Fibroblast of lung (primary cell): ENCODE data around the gene NMNAT2. TPM values are rescaled to one million over a fixed set of nuclear protein-coding genes. Genes with fewer than 3 reads are reported as not detected.

ENCODE experiments used
- DNase-seq, 2 donors: peaks; one replicate each; pipeline versions ENCODE4 v3.0.0 to v3.0.0-alpha.2; 2010; ENCODE audit warnings: low read depth in 2 of 2
- H2AFZ ChIP-seq: 2 replicates; pipeline ENCODE4 v1.5.1; 2012; ENCODE audit warnings: low read length, control low read depth, inconsistent platforms
- H3K27ac ChIP-seq: 2 replicates; pipeline ENCODE4 v1.5.1; 2011; ENCODE audit warnings: low read length, control low read depth; ENCODE audit not compliant: insufficient read depth
- H3K27me3 ChIP-seq: 2 replicates; pipeline ENCODE4 v1.5.1; 2011; ENCODE audit warnings: mild to moderate bottlenecking, low read length; ENCODE audit not compliant: control insufficient read depth, insufficient read depth
- H3K36me3 ChIP-seq: 2 replicates; pipeline ENCODE4 v1.5.1; 2011; ENCODE audit warnings: low read length; ENCODE audit not compliant: control insufficient read depth, insufficient read depth
- H3K4me1 ChIP-seq: 2 replicates; pipeline ENCODE4 v1.5.1; 2011; ENCODE audit warnings: low read length; ENCODE audit not compliant: control insufficient read depth, insufficient read depth; ENCODE audit errors: extremely low read depth
- H3K4me2 ChIP-seq: 2 replicates; pipeline ENCODE4 v1.5.1; 2011; ENCODE audit warnings: low read length, control low read depth; ENCODE audit not compliant: insufficient read depth; ENCODE audit errors: extremely low read depth
- H3K4me3 ChIP-seq, 4 experiments: fragments of 200-600 bp in 1 of 4; sonication (generic) in 1 of 4; replicated peaks in 1 of 4; 2 replicates each; pipeline ENCODE4 v1.5.1; 2011 to 2016; ENCODE audit warnings: low read length in 4 of 4, low read depth in 3 of 4, mild to moderate bottlenecking in 3 of 4, control low read depth in 2 of 4, inconsistent platforms in 1 of 4, mixed read lengths in 1 of 4; ENCODE audit not compliant: insufficient read depth in 1 of 4; ENCODE audit errors: control extremely low read depth in 1 of 4
- H3K79me2 ChIP-seq: 2 replicates; pipeline ENCODE4 v1.5.1; 2012; ENCODE audit warnings: mild to moderate bottlenecking, low read length, inconsistent platforms; ENCODE audit not compliant: control insufficient read depth, insufficient read depth
- H3K9ac ChIP-seq: 2 replicates; pipeline ENCODE4 v1.5.1; 2011; ENCODE audit warnings: mild to moderate bottlenecking, low read length, control low read depth; ENCODE audit not compliant: insufficient read depth
- H3K9me3 ChIP-seq: 2 replicates; pipeline ENCODE4 v1.5.1; 2012; ENCODE audit warnings: low read depth, low read length; ENCODE audit not compliant: control insufficient read depth, insufficient read depth
- H4K20me1 ChIP-seq: 2 replicates; pipeline ENCODE4 v1.5.1; 2011; ENCODE audit warnings: low read length; ENCODE audit not compliant: control insufficient read depth, insufficient read depth; ENCODE audit errors: extremely low read depth
- CTCF ChIP-seq, 2 donors: IDR thresholded peaks in 1 of 2; conservative IDR thresholded peaks in 1 of 2; 1 replicate in 1 of 2; 2 replicates in 1 of 2; pipeline ENCODE4 v1.5.1; 2011 to 2012; ENCODE audit warnings: low read length in 2 of 2, control low read depth in 1 of 2, inconsistent platforms in 1 of 2, low read depth in 1 of 2, mild to moderate bottlenecking in 1 of 2
- EZH2 ChIP-seq: IDR thresholded peaks from 2 replicates; pipeline ENCODE4 v1.5.1; 2012; ENCODE audit warnings: low read length, control low read depth, mild to moderate bottlenecking; ENCODE audit errors: missing control alignments
- polyA plus RNA-seq, 2 donors: library from polyadenylated mRNA; depleted of rRNA in 1 of 2; stranded (reverse) in 1 of 2; unstranded in 1 of 2; fragments of >200 nt; gene quantifications; 2 replicates each; pipeline ENCODE4 v1.2.1, GENCODE V29; 2011 to 2012; ENCODE audit warnings: missing spikeins in 1 of 2
- total RNA-seq: library from RNA; depleted of rRNA; stranded (reverse); fragments of >200 nt; gene quantifications from 2 replicates; pipeline ENCODE4 v1.2.1, GENCODE V29; 2014

Gene NMNAT2
- total and polyA plus RNA-seq, 2 donors (not counting 1 experiment from before 2014, with no cell fraction given) = under 0.01 to 0.61 TPM

- H3K9ac ChIP-seq = no peak overlapping the region
- TF ChIP-seq EZH2 (no peak), CTCF (conservative IDR thresholded peaks at IDR 0.05 in 1 of 2, IDR thresholded peaks at IDR 0.05 in 1 of 2; ENCODE audit: low read depth in 1 of 2, low read length in 2 of 2) (no peak)
- no peak for DNase-seq
- H3K4me2 ChIP-seq = no peak overlapping the region
- peaks cover 5% of the 10 kb centered on the region for H3K4me1 ChIP-seq
- H3K27ac ChIP-seq = no peak overlapping the region
- no peak overlapping the region for H3K4me3 ChIP-seq
- H3K36me3 ChIP-seq = no peaks in the 10 kb centered on the region
- no peaks in the 10 kb centered on the region for H3K27me3 ChIP-seq
- H4K20me1 ChIP-seq = no peaks in the 10 kb centered on the region
- H2AFZ ChIP-seq = no peak overlapping the region
- H3K79me2 ChIP-seq = no peaks in the 10 kb centered on the region
- no peaks in the 10 kb centered on the region for H3K9me3 ChIP-seq
Observed at GRCh38 chr1:183247931-183248330, 170.2 kb downstream of the NMNAT2 start.

- no peak overlapping the region for H2AFZ ChIP-seq
- no peak overlapping the region for H3K4me2 ChIP-seq
- no peaks in the 10 kb centered on the region for H4K20me1 ChIP-seq
- TF ChIP-seq CTCF (conservative IDR thresholded peaks at IDR 0.05 in 1 of 2, IDR thresholded peaks at IDR 0.05 in 1 of 2; ENCODE audit: low read depth in 1 of 2, low read length in 2 of 2) (no peak), EZH2 (no peak)
- no peak for DNase-seq
- no peaks in the 10 kb centered on the region for H3K79me2 ChIP-seq
- no peaks in the 10 kb centered on the region for H3K36me3 ChIP-seq
- no peaks in the 10 kb centered on the region for H3K9me3 ChIP-seq
- H3K9ac ChIP-seq = no peak overlapping the region
- no peak overlapping the region for H3K4me3 ChIP-seq
- no peaks in the 10 kb centered on the region for H3K27me3 ChIP-seq
- H3K4me1 ChIP-seq = peaks cover 5% of the 10 kb centered on the region
- no peak overlapping the region for H3K27ac ChIP-seq
Observed at GRCh38 chr1:183247484-183247883, 170.7 kb downstream of the NMNAT2 start.

- H3K27ac ChIP-seq = no peak overlapping the region
- H4K20me1 ChIP-seq = no peaks in the 10 kb centered on the region
- H3K27me3 ChIP-seq = no peaks in the 10 kb centered on the region
- no peak for DNase-seq
- no peak overlapping the region for H3K9ac ChIP-seq
- no peaks in the 10 kb centered on the region for H3K79me2 ChIP-seq
- TF ChIP-seq EZH2 (no peak), CTCF (conservative IDR thresholded peaks at IDR 0.05 in 1 of 2, IDR thresholded peaks at IDR 0.05 in 1 of 2; ENCODE audit: low read depth in 1 of 2, low read length in 2 of 2) (no peak)
- no peak overlapping the region for H3K4me2 ChIP-seq
- no peak overlapping the region for H2AFZ ChIP-seq
- no peaks in the 10 kb centered on the region for H3K36me3 ChIP-seq
- peaks cover 9% of the 10 kb centered on the region for H3K4me1 ChIP-seq
- no peaks in the 10 kb centered on the region for H3K9me3 ChIP-seq
- no peak overlapping the region for H3K4me3 ChIP-seq
Observed at GRCh38 chr1:183247066-183247465, 171.1 kb downstream of the NMNAT2 start.
